ENCODE data around the gene SHB.

Gene SHB

GRCh38 chr9:38026021-38026809 is 42.8 kb downstream of the SHB start (continued):
- TF ChIP-seq ZNF768 (tag by site-specific recombination; IDR thresholded peaks at IDR 0.05) (no peak), ZBTB11 (tag by site-specific recombination; conservative IDR thresholded peaks at IDR 0.05; ENCODE audit: low read depth) (no peak), ZNF394 (tag by site-specific recombination; IDR thresholded peaks at IDR 0.05; ENCODE audit: borderline replicate concordance) (peak; percentile 78), ZNF654 (tag by site-specific recombination; IDR thresholded peaks at IDR 0.05; ENCODE audit: low read depth) (no peak), ZNF114 (tag by site-specific recombination; IDR thresholded peaks at IDR 0.05) (no peak), ZNF157 (tag by site-specific recombination; IDR thresholded peaks at IDR 0.05) (no peak), ZNF362 (tag by site-specific recombination; IDR thresholded peaks at IDR 0.05) (no peak), PRDM10 (tag by site-specific recombination; IDR thresholded peaks at IDR 0.05) (peak; percentile 43; the same call in 1 of the 2 replicates), SCRT2 (tag by site-specific recombination; IDR thresholded peaks at IDR 0.05) (no peak), ZFP37 (tag by site-specific recombination; IDR thresholded peaks at IDR 0.05) (0 out of 2 replicates have a peak, but pooled peaks have one; percentile 32), ZNF629 (tag by site-specific recombination; IDR thresholded peaks at IDR 0.05) (peak; percentile 66), ZNF501 (tag by site-specific recombination; IDR thresholded peaks at IDR 0.05) (no peak), ZBTB17 (tag by site-specific recombination; IDR thresholded peaks at IDR 0.05) (peak; percentile 70), ZNF202 (tag by site-specific recombination; IDR thresholded peaks at IDR 0.05; ENCODE audit: borderline replicate concordance) (no peak), ZNF23 (tag by site-specific recombination; IDR thresholded peaks at IDR 0.05; ENCODE audit: borderline replicate concordance) (no peak), MEIS1 (CRISPR knock-in tag; IDR thresholded peaks at IDR 0.05; ENCODE audit: borderline replicate concordance) (no peak), ZEB2 (tag by site-specific recombination; IDR thresholded peaks at IDR 0.05) (peak; percentile 50; the same call in 1 of the 2 replicates), HOXD13 (CRISPR knock-in tag; IDR thresholded peaks at IDR 0.05; ENCODE audit: borderline replicate concordance) (no peak), ZNF398 (tag by site-specific recombination; IDR thresholded peaks at IDR 0.05) (peak; percentile 42; the same call in 1 of the 2 replicates), ZNF155 (tag by site-specific recombination; IDR thresholded peaks at IDR 0.05) (no peak), ZFP41 (tag by site-specific recombination; IDR thresholded peaks at IDR 0.05; ENCODE audit: borderline replicate concordance) (no peak), ZBTB26 (tag by site-specific recombination; optimal IDR thresholded peaks at IDR 0.05) (peak; percentile 45), ZBTB8A (tag by site-specific recombination; IDR thresholded peaks at IDR 0.05) (peak; percentile 41), KLF7 (tag by site-specific recombination; IDR thresholded peaks at IDR 0.05; ENCODE audit: borderline replicate concordance) (no peak), ZNF239 (tag by site-specific recombination; IDR thresholded peaks at IDR 0.05) (no peak), ZNF280C (tag by site-specific recombination; IDR thresholded peaks at IDR 0.05) (no peak)
